ENCODE results near the gene PHKB.

- no peak for TF ChIP-seq CTCF (IDR thresholded peaks at IDR 0.05; ENCODE audit: insufficient read depth, low read depth, low read length)
- TF ChIP-seq EZH2 (IDR thresholded peaks at IDR 0.05; ENCODE audit: insufficient read depth, low read length), result no peak
Measured at GRCh38 chr16:47693226-47693625, 232.1 kb downstream of the PHKB start.
